SK-N-SH (cell line): ENCODE results near the gene GHR.

Experiments used
- CTCF ChIP-seq: fragments of 200-600 bp; sonication (generic); IDR thresholded peaks from 2 replicates; pipeline ENCODE4 v1.6.1; 2017; ENCODE audit warnings: antibody characterized with exemption, mild to moderate bottlenecking, moderate library complexity
- ELF1 ChIP-seq: IDR thresholded peaks from 2 replicates; pipeline ENCODE4 v1.4.0; 2012
- FOXJ3 ChIP-seq: sonication (generic); formaldehyde crosslinking; IDR thresholded peaks from 2 replicates; pipeline ENCODE4 v1.5.1; 2020; ENCODE audit warnings: mild to moderate bottlenecking, missing genetic modification reagents
- FOXM1 ChIP-seq: IDR thresholded peaks from 2 replicates; pipeline ENCODE4 v1.4.0; 2012; ENCODE audit warnings: low read depth, mild to moderate bottlenecking
- POLR2AphosphoS5 ChIP-seq: IDR thresholded peaks from 2 replicates; pipeline ENCODE4 v1.6.1; 2012; ENCODE audit warnings: low read depth, low read length
- RXRA ChIP-seq: IDR thresholded peaks from 2 replicates; pipeline ENCODE4 v1.4.0; 2012; ENCODE audit warnings: low read depth, mild to moderate bottlenecking, borderline replicate concordance
- TF ChIP-seq, protein P1 (sequence below): IDR thresholded peaks from 2 replicates; pipeline ENCODE4 v1.4.0; 2012; ENCODE audit warnings: low read depth, borderline replicate concordance

DNA sequence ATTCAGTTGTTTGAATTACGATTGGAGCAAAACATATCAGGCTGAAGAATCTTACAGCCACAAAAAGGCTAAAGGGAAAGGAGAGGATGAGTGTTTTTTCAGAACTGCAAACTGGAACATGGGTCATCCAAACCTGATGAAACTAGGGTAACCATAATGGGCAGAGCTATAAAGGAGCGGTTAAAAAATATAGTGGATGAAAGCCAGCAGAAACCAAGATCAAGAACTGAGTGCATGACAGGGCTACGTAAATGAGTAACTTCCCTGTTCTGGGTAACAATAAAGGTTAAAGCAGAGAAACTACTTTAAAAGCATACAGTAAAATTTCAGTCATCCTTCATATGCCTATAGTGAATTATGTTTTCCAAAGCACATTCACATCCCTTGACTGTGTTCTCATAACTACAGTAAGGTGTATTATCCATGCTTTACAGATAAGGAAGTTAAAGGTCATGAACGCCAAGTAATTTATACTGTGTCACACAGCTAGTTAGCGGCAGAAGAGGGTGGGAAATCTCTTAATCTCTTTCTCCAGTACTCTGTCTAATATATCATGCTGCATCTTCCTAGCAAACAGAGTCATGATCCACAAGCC, 48.5 kb upstream of the GHR start:
- no peak for TF ChIP-seq CTCF
- TF ChIP-seq POLR2AphosphoS5, result no peak
- TF ChIP-seq RXRA, result no peak
- no peak for TF ChIP-seq FOXM1
- TF ChIP-seq ELF1, result no peak
- TF ChIP-seq, protein P1, sequence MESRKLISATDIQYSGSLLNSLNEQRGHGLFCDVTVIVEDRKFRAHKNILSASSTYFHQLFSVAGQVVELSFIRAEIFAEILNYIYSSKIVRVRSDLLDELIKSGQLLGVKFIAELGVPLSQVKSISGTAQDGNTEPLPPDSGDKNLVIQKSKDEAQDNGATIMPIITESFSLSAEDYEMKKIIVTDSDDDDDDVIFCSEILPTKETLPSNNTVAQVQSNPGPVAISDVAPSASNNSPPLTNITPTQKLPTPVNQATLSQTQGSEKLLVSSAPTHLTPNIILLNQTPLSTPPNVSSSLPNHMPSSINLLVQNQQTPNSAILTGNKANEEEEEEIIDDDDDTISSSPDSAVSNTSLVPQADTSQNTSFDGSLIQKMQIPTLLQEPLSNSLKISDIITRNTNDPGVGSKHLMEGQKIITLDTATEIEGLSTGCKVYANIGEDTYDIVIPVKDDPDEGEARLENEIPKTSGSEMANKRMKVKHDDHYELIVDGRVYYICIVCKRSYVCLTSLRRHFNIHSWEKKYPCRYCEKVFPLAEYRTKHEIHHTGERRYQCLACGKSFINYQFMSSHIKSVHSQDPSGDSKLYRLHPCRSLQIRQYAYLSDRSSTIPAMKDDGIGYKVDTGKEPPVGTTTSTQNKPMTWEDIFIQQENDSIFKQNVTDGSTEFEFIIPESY, result no peak
- no peak for TF ChIP-seq FOXJ3 (CRISPR knock-in tag)
